GM10248 (cell line): Measurements from ENCODE around the gene ITIH4.

ENCODE experiments used
- CTCF ChIA-PET: fragments of 300-600 bp; sonication (Branson Sonifier 250); formaldehyde crosslinking; extraction: SDS; loops from one replicate; lab custom pipeline; 2021; ENCODE audit warnings: antibody characterized with exemption; lab: Yijun Ruan, JAX
- POLR2A ChIA-PET: fragments of 350-650 bp; sonication (Branson Sonifier 250); formaldehyde crosslinking; extraction: SDS; loops from one replicate; lab custom pipeline; 2020; ENCODE audit warnings: antibody characterized with exemption; lab: Yijun Ruan, JAX
- DNase-seq: peaks from one replicate; pipeline ENCODE4 v3.0.0; 2012; ENCODE audit errors: extremely low spot score
- TF ChIP-seq, protein P1 (sequence below): IDR thresholded peaks from 2 replicates; pipeline ENCODE4 v1.5.1; 2012; ENCODE audit warnings: mild to moderate bottlenecking, low read depth; ENCODE audit errors: extremely low read depth, missing control alignments, control extremely low read depth

The ITIH4 gene

DNA sequence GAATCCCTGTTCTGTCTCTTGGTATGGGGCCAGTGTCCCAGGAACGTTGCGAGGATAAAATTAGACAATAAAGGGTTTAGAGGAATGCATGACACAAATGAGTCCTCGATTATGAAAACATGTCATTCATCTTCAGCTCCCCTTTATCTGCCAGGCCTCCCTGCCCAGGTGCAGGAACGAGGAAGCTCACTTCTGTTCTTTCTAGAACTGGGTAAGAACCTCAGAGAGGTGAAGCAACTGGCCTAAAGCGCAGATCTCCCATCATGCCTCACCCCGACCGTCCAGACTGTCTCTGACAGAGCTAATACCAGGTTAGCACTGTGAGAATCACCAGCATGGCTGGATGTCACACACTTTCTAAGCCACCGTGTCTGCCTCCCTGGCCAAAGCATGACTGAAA, 54.6 kb downstream of the ITIH4 start:
- CTCF ChIA-PET: interaction anchor here (1.1 kb wide), 1 partner anchor 10 kb away, joined by 3 read pairs; no protein-coding TSS in a partner anchor
- no peak for DNase-seq
- POLR2A ChIA-PET: no interaction called here
- TF ChIP-seq, protein P1, sequence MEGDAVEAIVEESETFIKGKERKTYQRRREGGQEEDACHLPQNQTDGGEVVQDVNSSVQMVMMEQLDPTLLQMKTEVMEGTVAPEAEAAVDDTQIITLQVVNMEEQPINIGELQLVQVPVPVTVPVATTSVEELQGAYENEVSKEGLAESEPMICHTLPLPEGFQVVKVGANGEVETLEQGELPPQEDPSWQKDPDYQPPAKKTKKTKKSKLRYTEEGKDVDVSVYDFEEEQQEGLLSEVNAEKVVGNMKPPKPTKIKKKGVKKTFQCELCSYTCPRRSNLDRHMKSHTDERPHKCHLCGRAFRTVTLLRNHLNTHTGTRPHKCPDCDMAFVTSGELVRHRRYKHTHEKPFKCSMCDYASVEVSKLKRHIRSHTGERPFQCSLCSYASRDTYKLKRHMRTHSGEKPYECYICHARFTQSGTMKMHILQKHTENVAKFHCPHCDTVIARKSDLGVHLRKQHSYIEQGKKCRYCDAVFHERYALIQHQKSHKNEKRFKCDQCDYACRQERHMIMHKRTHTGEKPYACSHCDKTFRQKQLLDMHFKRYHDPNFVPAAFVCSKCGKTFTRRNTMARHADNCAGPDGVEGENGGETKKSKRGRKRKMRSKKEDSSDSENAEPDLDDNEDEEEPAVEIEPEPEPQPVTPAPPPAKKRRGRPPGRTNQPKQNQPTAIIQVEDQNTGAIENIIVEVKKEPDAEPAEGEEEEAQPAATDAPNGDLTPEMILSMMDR: no peak

DNA sequence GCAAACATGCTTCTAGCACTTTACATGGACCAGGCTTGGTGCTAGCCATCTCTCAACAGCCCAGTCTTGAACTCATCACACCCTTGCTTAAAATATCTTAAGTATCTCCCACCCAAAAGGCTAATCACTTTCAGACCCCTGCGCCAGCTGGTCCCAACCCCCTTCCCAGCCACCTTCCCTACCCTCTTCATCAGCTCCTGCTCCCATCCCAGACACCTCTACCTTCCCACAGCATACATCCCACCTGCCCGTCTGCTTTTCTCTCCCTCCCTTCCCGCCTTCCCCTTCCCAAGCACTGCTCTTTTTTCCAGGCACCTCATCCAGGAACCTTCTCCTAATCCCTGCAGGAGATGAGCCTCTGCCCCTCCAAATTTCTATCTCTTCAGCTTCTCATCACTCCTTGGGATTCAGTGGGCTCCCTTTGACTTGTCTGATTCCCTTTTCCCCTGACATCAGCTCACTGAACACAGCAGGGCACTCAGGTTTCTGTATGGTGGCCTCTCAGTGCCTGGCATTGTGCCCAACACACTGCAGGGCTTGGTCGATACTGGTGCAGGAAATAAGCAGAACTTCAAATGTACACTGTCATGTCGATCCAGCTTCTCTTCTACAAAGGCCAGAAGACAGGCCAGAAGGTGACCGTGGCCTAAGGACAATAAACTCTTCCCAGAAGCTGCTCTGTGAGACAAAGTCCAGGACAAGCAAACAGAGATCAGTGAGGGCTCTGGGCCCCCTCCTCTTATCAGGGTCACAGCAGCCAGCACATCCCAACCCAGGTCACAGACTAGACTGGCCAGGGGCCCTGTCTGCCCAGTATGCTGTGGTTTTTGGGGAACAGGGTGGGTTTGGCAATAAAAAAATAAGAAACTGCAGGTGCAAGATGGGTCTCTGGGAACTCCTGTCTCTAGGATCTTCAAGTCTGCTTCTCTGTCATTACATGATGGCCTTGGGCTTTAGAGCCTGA, 55.3 kb downstream of the ITIH4 start:
- POLR2A ChIA-PET: no interaction called here
- CTCF ChIA-PET: interaction anchor here (0.6 to 1.2 kb wide), 5 partner anchors 11 to 104 kb away, joined by 3 read pairs; no protein-coding TSS in a partner anchor

DNA sequence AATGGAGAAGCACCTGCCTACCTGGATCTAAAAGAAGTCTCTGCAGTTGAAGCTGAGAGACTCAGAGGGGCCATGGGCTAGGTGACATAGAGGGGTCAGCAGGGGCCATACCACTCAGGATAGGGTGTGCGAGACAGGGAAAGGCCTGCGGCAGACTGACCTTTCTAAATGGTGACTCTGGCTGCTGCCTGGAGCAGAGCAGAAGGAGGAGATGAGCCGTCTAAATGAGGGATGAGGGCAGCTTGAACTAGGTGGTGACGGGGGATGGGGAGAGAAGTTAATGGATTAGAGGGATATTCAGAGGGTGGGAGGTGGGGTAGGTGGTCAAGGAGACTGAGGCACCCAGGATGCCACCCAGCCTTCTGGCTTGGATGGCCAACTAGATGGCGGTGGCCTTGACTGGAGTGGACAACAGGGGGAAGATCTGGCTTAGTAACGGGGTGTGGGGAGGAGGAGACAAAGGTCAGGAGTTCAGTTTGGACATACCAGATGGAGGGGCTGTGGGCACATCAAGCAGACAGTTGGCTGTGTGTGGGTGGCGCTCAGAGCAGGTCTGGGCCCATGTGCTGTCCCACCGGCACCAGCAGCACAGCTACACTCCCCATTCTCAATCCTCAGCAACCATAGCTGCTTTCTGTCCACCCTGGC, 56.3 kb downstream of the ITIH4 start:
- DNase-seq: no peak
- CTCF ChIA-PET: interaction anchor here (0.6 to 1.2 kb wide), 4 partner anchors 13 to 105 kb away, joined by 3 read pairs; no protein-coding TSS in a partner anchor
- POLR2A ChIA-PET: no interaction called here
- TF ChIP-seq, protein P1: no peak

More for the DNA sequence above, 55.3 kb downstream of the ITIH4 start:
- TF ChIP-seq, protein P1: no peak
- DNase-seq: no peak

DNA sequence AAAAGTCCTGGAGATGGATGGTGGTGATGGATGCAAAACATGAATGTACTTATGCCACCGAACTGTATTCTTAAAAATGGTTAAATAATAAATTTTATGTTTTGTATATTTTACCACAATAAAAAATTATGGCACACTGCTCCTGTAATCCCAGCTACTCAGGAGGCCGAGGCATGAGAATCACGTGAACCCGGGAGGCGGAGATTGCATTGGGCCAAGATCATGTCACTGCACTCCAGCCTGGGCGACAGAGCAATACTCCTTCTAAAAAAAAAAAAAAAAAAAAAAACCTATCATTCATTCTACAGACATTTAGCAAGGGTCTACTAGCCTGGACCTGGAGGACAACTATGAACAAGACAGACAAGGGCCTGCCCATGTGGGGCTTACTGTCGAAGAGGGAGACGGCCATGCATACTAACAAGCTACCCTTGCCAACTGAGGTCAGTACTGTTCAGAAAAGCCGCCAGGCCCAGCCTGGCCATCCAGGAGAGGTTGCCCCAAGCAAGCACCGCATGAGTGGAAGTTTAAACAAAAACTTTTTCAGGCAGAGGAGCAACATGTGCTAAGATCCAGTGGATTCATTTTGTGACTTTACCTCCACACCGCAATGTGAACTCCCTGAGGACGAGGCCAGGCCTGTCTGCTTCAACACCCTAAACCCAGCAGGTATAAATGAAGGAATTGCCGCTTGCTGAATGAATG, 57.0 kb downstream of the ITIH4 start:
- POLR2A ChIA-PET: no interaction called here
- TF ChIP-seq, protein P1: no peak
- CTCF ChIA-PET: no interaction called here
- no peak for DNase-seq

DNA sequence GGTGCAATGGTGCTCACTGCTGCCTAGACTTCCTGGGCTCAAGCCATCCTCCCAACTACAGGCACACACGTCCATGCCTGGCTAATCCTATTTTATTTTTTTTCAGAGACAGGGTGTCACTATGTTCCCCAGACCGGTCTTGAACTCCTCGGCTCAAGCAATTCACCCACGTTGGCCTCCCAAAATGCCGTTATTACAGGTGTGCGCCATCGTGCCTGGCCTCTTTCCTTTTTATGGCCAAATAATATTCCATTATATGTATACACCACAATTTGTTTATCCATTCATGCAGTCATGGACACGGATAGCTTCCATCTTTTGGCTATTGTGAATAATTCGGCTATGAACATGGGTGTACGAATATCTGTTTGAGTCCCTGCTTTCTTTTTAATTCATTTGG, 58.8 kb downstream of the ITIH4 start:
- ChIA-PET POLR2A (no interaction called here), CTCF (interaction anchor here (1.5 kb wide), 1 partner anchor 7 kb away, joined by 6 read pairs; no protein-coding TSS in a partner anchor)
- TF ChIP-seq, protein P1: no peak
- DNase-seq: no peak

DNA sequence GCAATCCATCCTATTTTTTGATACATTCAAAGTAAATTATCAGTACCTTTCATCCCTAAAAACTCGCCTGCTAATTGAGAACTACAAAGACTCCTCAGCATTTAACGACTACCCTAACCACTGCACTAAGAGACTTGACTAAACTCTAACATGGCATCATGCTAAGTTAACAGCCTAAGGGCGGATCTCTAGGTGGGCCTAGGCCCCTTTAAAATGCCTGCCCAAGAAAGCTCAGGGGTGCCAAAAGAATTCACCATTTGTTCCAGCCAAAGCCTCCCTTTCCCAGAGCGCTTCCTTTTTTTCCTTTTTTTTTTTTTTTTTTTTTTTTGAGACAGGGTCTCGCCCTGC, 59.2 kb downstream of the ITIH4 start:
- ChIA-PET CTCF (interaction anchor here (1.5 kb wide), 1 partner anchor 8 kb away, joined by 6 read pairs; no protein-coding TSS in a partner anchor), POLR2A (no interaction called here)
- TF ChIP-seq, protein P1: no peak
- DNase-seq: no peak
